NCI-H1417 treated with DMSO at 0.1 percent for 48 hours (cell line): Measurements from ENCODE around the gene PGAM2.
"Not testable (repeated sequence)": the region's sequence is repeated elsewhere in the genome, so short reads cannot be mapped to it uniquely, and the experiment has no call there.

Experiments used
- DNase-seq: peaks from one replicate; lab custom pipeline; 2025; lab: John Stamatoyannopoulos, UW

PGAM2 gene

DNA sequence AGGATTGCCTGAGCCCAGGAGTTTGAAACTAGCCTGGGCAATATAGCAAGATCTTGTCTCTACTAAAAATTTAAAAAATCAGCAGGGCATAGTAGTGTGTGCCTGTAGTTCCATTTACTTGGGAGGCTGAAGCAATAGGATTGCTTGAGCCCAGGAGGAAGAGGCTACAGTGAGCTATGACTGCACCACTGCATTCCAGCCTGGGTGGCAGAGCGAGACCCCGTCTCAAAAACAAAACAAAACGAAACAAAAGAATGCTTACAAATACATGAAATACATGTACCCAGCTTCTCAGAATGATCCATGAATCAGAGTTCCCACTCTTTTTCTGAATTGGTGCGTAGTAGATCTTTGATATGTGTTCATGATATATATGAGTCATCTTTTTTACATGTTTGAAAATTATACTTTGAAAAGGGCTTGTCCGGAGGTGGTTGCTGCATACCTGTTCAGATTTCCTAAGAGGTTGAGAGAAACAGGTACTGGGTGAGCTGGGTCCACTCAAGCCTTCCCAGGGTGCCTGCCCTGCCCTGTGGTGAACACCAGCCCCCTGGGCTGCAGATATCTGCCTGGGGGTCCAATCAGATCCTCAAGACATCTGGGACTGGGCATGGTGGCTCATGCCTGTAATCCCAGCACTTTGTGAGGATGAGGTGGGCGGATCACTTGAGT is 42.4 kb downstream of the PGAM2 start:
- DNase-seq: not testable (repeated sequence)

DNA sequence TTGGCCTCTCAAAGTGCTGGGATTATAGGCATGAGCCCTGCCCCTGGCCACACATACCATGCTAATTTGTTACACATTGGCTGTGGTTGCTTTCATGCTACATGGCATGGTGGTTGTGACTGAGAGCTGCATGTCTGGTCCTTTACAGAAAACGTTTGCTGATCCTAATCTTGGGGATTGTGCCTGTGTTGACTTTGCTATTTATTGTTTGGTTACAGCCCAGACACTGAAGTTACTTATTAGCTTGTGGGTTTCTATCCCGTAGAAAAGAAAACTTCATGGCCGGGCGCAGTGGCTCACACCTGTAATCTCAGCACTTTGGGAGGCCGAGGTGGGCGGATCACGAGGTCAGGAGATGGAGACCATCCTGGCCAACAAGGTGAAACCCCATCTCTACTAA is 43.3 kb downstream of the PGAM2 start:
- DNase-seq: not testable (repeated sequence)

DNA sequence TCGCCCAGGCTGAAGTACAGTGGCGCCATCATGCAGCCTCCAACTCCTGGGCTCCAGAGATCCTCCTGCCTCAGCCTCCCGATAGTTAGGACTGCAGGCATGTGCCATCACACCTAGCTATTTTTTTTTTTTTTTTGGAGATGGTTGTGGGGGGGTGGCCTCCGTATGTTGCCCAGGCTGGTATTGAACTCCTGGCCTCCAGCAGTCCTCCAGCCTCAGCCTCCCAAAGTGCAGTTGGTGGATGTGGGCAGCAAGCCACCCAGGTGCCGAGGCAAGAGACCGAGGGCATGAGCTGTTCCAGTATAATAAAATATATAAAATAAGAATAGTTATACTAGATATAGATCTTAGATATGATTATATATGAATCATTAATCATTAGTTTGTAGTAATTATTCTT is 45.5 kb downstream of the PGAM2 start:
- not testable (repeated sequence) for DNase-seq

DNA sequence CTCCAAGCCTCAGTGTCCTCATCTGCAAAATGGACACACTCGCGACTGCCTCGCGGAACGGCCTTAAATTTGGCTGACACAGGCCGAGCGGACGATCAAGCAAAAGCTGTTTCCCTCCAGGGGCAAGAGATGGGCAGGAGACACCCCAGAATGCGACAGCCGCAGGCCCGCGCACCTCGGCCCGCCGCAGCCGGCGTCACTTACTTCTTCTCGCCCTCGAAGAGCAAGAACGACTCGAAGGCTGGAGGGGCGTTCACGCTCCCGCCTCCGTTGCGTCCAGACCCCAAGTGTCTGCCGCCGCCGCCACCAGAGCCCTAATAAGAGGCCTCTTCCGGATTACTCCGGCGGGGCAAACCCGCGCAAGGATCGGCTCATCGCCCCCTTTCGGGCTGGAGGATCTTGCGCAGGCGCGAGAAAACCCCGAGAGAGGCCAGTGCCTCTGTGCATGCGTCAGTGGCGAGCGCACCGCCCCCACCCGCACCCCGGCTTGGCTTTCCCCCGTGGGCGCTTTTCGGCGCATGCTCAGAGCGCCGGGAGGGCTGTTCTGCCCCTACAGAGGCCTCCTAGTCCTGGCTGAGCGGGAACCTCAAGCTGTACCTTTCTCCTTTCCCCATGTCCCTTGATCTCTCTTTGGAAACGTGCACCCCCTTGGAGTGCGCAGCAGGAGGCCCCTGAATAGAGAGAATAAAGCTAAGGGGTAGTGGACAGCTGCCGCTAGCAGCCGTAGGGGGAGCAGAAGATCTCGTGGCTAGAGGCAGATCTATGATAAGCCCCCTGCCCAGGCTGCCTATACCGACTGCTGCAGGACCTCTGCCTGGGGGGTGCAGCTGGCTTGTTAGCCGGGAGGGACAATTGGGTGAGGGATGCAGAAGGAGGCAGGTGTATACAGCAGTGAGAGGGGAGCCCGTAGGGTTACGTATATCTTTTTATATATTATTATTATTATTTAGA is 46.2 kb downstream of the PGAM2 start:
- peak; percentile 87 for DNase-seq

DNA sequence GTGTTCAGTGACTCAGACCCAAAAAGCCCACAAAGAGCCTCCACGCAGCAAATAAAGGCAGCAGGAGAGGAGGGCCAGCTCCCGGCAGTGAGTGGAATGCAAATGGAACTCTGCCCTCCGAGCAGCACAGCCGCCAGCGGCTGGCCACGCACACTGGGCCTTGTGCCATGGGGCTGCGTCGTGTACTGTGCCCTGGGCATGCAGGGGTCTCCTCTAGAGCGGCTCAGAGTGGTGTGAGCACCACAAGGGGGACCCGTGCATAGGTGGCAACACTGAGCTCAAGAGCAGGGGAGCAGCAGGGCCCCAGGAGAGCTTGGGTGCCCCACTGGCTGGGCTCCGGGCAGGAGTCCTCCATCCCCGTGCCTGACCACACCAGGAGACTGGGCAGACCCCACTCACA is 50.3 kb downstream of the PGAM2 start:
- not testable (repeated sequence) for DNase-seq
